Activated CD4-positive, alpha-beta memory T cell treated with anti-CD3 and anti-CD28 coated beads, Interleukin-2, amount 10 ng/mL, durations not matched to agents 7 days and 5 days (primary cell): ENCODE data around the gene CUTA. TPM values are rescaled to one million over a fixed set of nuclear protein-coding genes. Genes with fewer than 3 reads are reported as not detected.
"Not testable (repeated sequence)": the region's sequence is repeated elsewhere in the genome, so short reads cannot be mapped to it uniquely, and the experiment has no call there.

Experiments used
- CTCF ChIA-PET: fragments of 350-600 bp; sonication (Branson Sonifier 250); formaldehyde crosslinking; loops from one replicate; lab custom pipeline; 2021; ENCODE audit warnings: antibody characterized with exemption, inconsistent platforms; lab: Charles Lee
- POLR2A ChIA-PET: fragments of 350-600 bp; sonication (Branson Sonifier 250); formaldehyde crosslinking; loops from one replicate; lab custom pipeline; 2021; ENCODE audit warnings: antibody characterized with exemption; lab: Charles Lee
- DNase-seq: peaks from one replicate; pipeline ENCODE4 v3.0.0-alpha.2; 2020
- H3K27ac Mint-ChIP-seq: one replicate; pipeline ENCODE4 v1.8.0; 2021; ENCODE audit warnings: mild to moderate bottlenecking, mixed read lengths
- H3K27me3 Mint-ChIP-seq: one replicate; pipeline ENCODE4 v1.8.0; 2021; ENCODE audit warnings: mixed read lengths
- H3K36me3 Mint-ChIP-seq: one replicate; pipeline ENCODE4 v1.8.0; 2021; ENCODE audit warnings: low read depth, mixed read lengths
- H3K4me1 Mint-ChIP-seq: one replicate; pipeline ENCODE4 v1.8.0; 2021; ENCODE audit warnings: mixed read lengths
- H3K4me3 Mint-ChIP-seq: one replicate; pipeline ENCODE4 v1.8.0; 2021; ENCODE audit warnings: mild to moderate bottlenecking, mixed read lengths
- H3K9me3 Mint-ChIP-seq: one replicate; pipeline ENCODE4 v1.8.0; 2021; ENCODE audit warnings: mixed read lengths
- total RNA-seq, 2 experiments: library from RNA; stranded (reverse); gene quantifications; one replicate each; pipeline ENCODE4 v1.2.3, GENCODE V29; 2021

The CUTA gene
- total RNA-seq, 2 experiments from 2014 or later: 243 TPM

GRCh38 chr6:33367715-33368025, 50.2 kb downstream of the CUTA start:
- POLR2A ChIA-PET, DNase-seq, H3K4me3 Mint-ChIP-seq, H3K27me3 Mint-ChIP-seq, H3K36me3 Mint-ChIP-seq, H3K4me1 Mint-ChIP-seq, H3K27ac Mint-ChIP-seq, H3K9me3 Mint-ChIP-seq: not testable (repeated sequence)
- CTCF ChIA-PET: interaction anchor here (1.2 kb wide), 1 partner anchor 22 kb away, joined by 4 read pairs; no protein-coding TSS in a partner anchor

- Mint-ChIP-seq H3K4me3 (no peak overlapping the region), H3K9me3 (no peaks in the 10 kb centered on the region), H3K36me3 (no peaks in the 10 kb centered on the region), H3K27ac (no peak overlapping the region), H3K4me1 (peaks cover 5% of the 10 kb centered on the region), H3K27me3 (no peaks in the 10 kb centered on the region)
- POLR2A ChIA-PET: interaction anchor here (0.9 kb wide), 1 partner anchor 96 kb away, joined by 3 read pairs; the partner anchor contains the start of genes RPS18 and VPS52
- CTCF ChIA-PET: interaction anchor here (1.2 kb wide), 1 partner anchor 22 kb away, joined by 4 read pairs; no protein-coding TSS in a partner anchor
- DNase-seq: no peak
Measured at GRCh38 chr6:33367009-33367714, 50.7 kb downstream of the CUTA start.

Other genes starting within 250 kb of the CUTA start
- gene COL11A2, start 225.6 kb downstream of the CUTA start, total RNA-seq: under 1 TPM; 0.53 to 0.60 TPM
- 10 to 100 TPM; 44.0 to 45.0 TPM for gene RXRB, start 217.4 kb downstream of the CUTA start, total RNA-seq
- 10 to 100 TPM; 52.8 to 53.8 TPM for gene SLC39A7, start 217.2 kb downstream of the CUTA start, total RNA-seq
- gene HSD17B8, start 213.5 kb downstream of the CUTA start, total RNA-seq: 10 to 100 TPM; 11.4 to 13.0 TPM
- 10 to 100 TPM; 29.7 to 32.1 TPM for gene RING1, start 209.6 kb downstream of the CUTA start, total RNA-seq
- gene VPS52, start 146.2 kb downstream of the CUTA start, total RNA-seq: 10 to 100 TPM; 53.1 to 59.7 TPM
- gene RPS18, start 146.0 kb downstream of the CUTA start, total RNA-seq: 1,000 to 10,000 TPM; 2,403 to 2,442 TPM
- 10 to 100 TPM; 25.2 to 26.5 TPM for gene B3GALT4, start 141.0 kb downstream of the CUTA start, total RNA-seq
- gene WDR46, start 128.9 kb downstream of the CUTA start, total RNA-seq: 10 to 100 TPM; 37.5 to 41.7 TPM
- gene PFDN6, start 128.5 kb downstream of the CUTA start, total RNA-seq: 10 to 100 TPM; 63.5 to 65.0 TPM
- gene RGL2, start 119.2 kb downstream of the CUTA start, total RNA-seq: 10 to 100 TPM; 44.3 to 45.1 TPM
- 100 to 1,000 TPM; 243 to 249 TPM for gene TAPBP, start 104.0 kb downstream of the CUTA start, total RNA-seq
- gene ZBTB22, start 100.4 kb downstream of the CUTA start, total RNA-seq: 10 to 100 TPM; 16.5 to 18.0 TPM
- 100 to 1,000 TPM in 1 of 2 experiments, 10 to 100 TPM in 1; 95.7 to 103 TPM for gene DAXX, start 95.1 kb downstream of the CUTA start, total RNA-seq
- 100 to 1,000 TPM; 125 to 127 TPM for gene KIFC1, start 26.3 kb downstream of the CUTA start, total RNA-seq
- 10 to 100 TPM; 46.4 to 51.4 TPM for gene PHF1, start 7.1 kb downstream of the CUTA start, total RNA-seq
- gene SYNGAP1, start 2.0 kb upstream of the CUTA start, total RNA-seq: 10 to 100 TPM; 35.3 to 39.7 TPM
- gene ZBTB9, start 36.5 kb upstream of the CUTA start, total RNA-seq: 1 to 10 TPM; 6.9 to 7.4 TPM
- 100 to 1,000 TPM in 1 of 2 experiments, 10 to 100 TPM in 1; 97.9 to 100 TPM for gene BAK1, start 162.2 kb upstream of the CUTA start, total RNA-seq
- 10 to 100 TPM; 54.2 to 55.1 TPM for gene ITPR3, start 203.2 kb upstream of the CUTA start, total RNA-seq